OCI-M1 (cell line): Measurements from ENCODE around the gene H2AZ2.

Experiments
- DNase-seq: peaks from one replicate; lab custom pipeline; 2025; lab: John Stamatoyannopoulos, UW

H2AZ2 gene

GRCh38 chr7:44784364-44784763 lies 63.5 kb downstream of the H2AZ2 start:
- no peak for DNase-seq

GRCh38 chr7:44783407-44783806 lies 64.5 kb downstream of the H2AZ2 start:
- DNase-seq = no peak

GRCh38 chr7:44782460-44782859 lies 65.4 kb downstream of the H2AZ2 start:
- DNase-seq = no peak
